Activated B cell treated with CpG ODN at 0.5 μM for 24 hours (primary cell): ENCODE results near the gene PDE6D. TPM values are rescaled to one million over a fixed set of nuclear protein-coding genes. Genes with fewer than 3 reads are reported as not detected.

ENCODE experiments used
- ATAC-seq: fragments of 200-7000 bp; cut with Tn5 transposase; one replicate; pipeline ENCODE4 v1.10.0; 2021; ENCODE audit warnings: low read depth, mild to moderate bottlenecking, moderate library complexity
- CTCF ChIA-PET: fragments of 350-600 bp; sonication (Branson Sonifier 250); formaldehyde crosslinking; loops from one replicate; lab custom pipeline; 2021; ENCODE audit warnings: antibody characterized with exemption; lab: Charles Lee
- POLR2A ChIA-PET: fragments of 350-600 bp; sonication (Branson Sonifier 250); formaldehyde crosslinking; loops from one replicate; lab custom pipeline; 2021; ENCODE audit warnings: antibody characterized with exemption; lab: Charles Lee
- DNase-seq: peaks from one replicate; pipeline ENCODE4 v3.0.0; 2022
- H3K27ac Mint-ChIP-seq: one replicate; pipeline ENCODE4 v1.8.0; 2020; ENCODE audit warnings: mixed read lengths
- H3K27me3 Mint-ChIP-seq: one replicate; pipeline ENCODE4 v1.8.0; 2021; ENCODE audit warnings: mixed read lengths
- H3K36me3 Mint-ChIP-seq: one replicate; pipeline ENCODE4 v1.8.0; 2021; ENCODE audit warnings: low read depth, mixed read lengths
- H3K4me1 Mint-ChIP-seq: one replicate; pipeline ENCODE4 v1.8.0; 2021; ENCODE audit warnings: mixed read lengths
- H3K4me3 Mint-ChIP-seq: one replicate; pipeline ENCODE4 v1.8.0; 2020; ENCODE audit warnings: mild to moderate bottlenecking, mixed read lengths
- H3K9me3 Mint-ChIP-seq: one replicate; pipeline ENCODE4 v1.8.0; 2020; ENCODE audit warnings: mixed read lengths
- intact Hi-C: fragments of 100-400 bp; cut with micrococcal nuclease; formaldehyde crosslinking; loops from one replicate; pipeline ENCODE4 v1.15.1; 2024
- total RNA-seq: library from RNA; stranded (reverse); gene quantifications from 2 replicates; pipeline ENCODE4 v1.2.3, GENCODE V29; 2022
- TF ChIP-seq, protein P1 (sequence below): fragments of 200-600 bp; IDR thresholded peaks from one replicate; pipeline ENCODE4 v1.8.0; 2022; ENCODE audit warnings: antibody characterized with exemption, mild to moderate bottlenecking

PDE6D gene
- total RNA-seq, 1 donor from 2014 or later: 41.3 TPM

DNA sequence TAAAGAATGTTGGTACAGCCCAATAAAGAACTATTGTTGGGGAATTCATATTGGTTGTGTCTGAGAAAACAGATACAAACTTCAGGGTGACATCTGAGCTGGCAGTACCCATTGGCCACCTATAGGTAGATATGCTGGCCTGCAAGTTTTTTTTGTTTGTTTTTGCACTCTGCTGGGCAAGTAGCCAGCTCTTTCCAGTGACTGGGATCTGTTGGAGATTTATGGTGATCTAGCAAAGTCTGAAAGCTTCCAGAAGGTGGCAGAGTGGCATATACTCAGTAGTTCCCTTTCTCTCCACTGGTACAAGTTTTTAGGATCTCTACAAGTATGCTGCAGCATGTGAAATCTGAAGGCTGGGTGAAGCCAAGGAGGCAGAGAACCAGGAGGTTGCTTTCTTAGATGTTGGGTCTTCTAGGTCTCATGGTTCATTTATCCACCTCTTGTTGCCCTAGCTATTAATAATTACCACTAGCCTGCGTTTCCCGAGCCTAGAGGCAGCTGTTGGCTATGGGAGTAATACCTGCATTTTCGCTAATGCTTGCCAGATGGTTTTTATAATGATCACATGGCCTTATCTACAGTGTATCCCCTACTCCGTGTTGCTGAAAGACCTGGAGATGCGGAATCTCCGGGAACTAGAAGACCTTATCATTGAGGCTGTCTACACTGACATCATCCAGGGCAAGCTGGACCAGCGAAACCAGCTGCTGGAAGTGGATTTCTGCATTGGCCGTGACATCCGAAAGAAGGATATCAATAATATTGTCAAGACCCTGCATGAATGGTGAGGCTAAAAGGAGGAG is 14.6 kb upstream of the PDE6D start:
- peaks cover 83% of the 10 kb centered on the region for H3K36me3 Mint-ChIP-seq
- TF ChIP-seq, protein P1, sequence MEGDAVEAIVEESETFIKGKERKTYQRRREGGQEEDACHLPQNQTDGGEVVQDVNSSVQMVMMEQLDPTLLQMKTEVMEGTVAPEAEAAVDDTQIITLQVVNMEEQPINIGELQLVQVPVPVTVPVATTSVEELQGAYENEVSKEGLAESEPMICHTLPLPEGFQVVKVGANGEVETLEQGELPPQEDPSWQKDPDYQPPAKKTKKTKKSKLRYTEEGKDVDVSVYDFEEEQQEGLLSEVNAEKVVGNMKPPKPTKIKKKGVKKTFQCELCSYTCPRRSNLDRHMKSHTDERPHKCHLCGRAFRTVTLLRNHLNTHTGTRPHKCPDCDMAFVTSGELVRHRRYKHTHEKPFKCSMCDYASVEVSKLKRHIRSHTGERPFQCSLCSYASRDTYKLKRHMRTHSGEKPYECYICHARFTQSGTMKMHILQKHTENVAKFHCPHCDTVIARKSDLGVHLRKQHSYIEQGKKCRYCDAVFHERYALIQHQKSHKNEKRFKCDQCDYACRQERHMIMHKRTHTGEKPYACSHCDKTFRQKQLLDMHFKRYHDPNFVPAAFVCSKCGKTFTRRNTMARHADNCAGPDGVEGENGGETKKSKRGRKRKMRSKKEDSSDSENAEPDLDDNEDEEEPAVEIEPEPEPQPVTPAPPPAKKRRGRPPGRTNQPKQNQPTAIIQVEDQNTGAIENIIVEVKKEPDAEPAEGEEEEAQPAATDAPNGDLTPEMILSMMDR: no peak
- no peak overlapping the region for H3K27ac Mint-ChIP-seq
- H3K9me3 Mint-ChIP-seq: no peaks in the 10 kb centered on the region
- H3K4me1 Mint-ChIP-seq: peaks cover 1% of the 10 kb centered on the region
- intact Hi-C loops: no loop called here
- no peak for ATAC-seq
- H3K27me3 Mint-ChIP-seq: no peaks in the 10 kb centered on the region
- no peak for DNase-seq
- POLR2A ChIA-PET: no interaction called here
- CTCF ChIA-PET: no interaction called here
- no peak overlapping the region for H3K4me3 Mint-ChIP-seq

DNA sequence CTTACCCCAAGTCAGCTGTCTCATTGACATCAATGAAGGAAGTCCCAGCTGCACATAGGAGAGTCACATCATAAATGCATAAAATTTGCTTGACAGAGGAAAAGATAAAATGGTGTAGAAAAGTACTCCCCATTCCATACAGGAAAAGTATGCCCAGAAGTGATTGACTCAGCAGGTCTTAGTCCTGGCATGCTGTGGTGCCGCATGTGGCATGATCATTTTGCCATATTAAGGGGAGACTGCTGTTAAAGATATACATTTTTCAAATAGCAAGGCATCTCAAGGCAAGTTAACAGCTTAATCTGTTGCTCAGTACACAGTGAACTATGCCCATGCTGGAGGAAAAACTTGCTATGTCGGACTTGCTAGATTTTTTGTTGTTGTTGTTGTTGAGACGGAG is 13.3 kb upstream of the PDE6D start:
- POLR2A ChIA-PET: interaction anchor here (0.6 kb wide), 1 partner anchor 132 kb away, joined by 3 read pairs; no protein-coding TSS in a partner anchor
- no peak for ATAC-seq
- CTCF ChIA-PET: no interaction called here
- TF ChIP-seq, protein P1: no peak
- no peak overlapping the region for H3K27ac Mint-ChIP-seq
- intact Hi-C loops: no loop called here
- H3K36me3 Mint-ChIP-seq: peaks cover 82% of the 10 kb centered on the region
- peaks cover 1% of the 10 kb centered on the region for H3K4me1 Mint-ChIP-seq
- H3K27me3 Mint-ChIP-seq: no peaks in the 10 kb centered on the region
- no peak for DNase-seq
- H3K4me3 Mint-ChIP-seq: no peak overlapping the region
- no peaks in the 10 kb centered on the region for H3K9me3 Mint-ChIP-seq

DNA sequence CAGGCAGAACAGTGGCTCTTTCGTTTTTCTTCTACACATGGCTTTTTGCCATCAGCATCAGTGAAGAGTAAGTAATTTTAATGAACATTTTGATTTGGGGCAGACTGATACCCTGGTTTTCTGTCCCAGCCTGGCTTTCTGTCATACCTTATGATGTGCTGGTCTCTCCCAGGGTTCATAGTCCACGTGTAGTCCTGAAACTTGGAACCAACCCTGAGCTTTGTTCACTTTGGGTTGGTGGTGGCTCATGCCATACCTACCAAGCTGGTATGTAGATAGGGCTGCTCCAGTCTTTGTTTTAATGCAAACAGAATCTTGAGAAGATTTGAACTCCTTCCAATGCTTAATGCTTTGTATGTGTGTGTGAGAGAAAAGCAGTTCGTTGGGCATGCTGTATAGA is 10.0 kb upstream of the PDE6D start:
- intact Hi-C loops: no loop called here
- H3K27me3 Mint-ChIP-seq: no peaks in the 10 kb centered on the region
- H3K9me3 Mint-ChIP-seq: no peaks in the 10 kb centered on the region
- no peak overlapping the region for H3K27ac Mint-ChIP-seq
- ATAC-seq (no peak), DNase-seq (no peak)
- H3K36me3 Mint-ChIP-seq: peaks cover 66% of the 10 kb centered on the region
- H3K4me3 Mint-ChIP-seq: no peak overlapping the region
- TF ChIP-seq, protein P1: no peak
- peaks cover 20% of the 10 kb centered on the region for H3K4me1 Mint-ChIP-seq
- ChIA-PET CTCF (no interaction called here), POLR2A (no interaction called here)

DNA sequence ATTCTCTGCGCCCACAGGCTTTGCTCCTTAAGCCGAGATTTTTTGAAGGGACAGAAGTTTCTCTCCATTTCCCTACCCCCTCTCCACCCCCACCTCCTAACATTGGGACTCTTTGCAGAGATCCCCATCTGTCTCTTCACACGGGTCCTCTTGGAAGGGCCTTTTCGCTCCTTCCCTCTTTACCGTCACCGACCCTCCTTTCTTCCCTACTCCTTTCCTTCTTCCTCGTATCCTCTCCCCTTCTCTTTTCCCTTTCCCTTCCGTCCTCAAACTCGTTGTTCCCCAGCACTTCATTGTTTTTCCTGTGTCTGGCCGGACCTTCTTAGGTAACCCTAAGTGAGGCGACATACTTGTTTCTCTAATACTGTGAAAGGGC is 5.8 kb upstream of the PDE6D start:
- Mint-ChIP-seq H3K9me3 (no peaks in the 10 kb centered on the region), H3K27me3 (no peaks in the 10 kb centered on the region), H3K4me1 (peaks cover 50% of the 10 kb centered on the region), H3K27ac (peak overlapping the region; percentile 75), H3K36me3 (peaks cover 33% of the 10 kb centered on the region), H3K4me3 (peak overlapping the region; percentile 92)
- intact Hi-C loops: loop anchor here (1.0 to 10.0 kb wide), 4 partner anchors 70 to 732 kb away; partner anchors contain the start of gene PSMD1
- TF ChIP-seq, protein P1: no peak
- CTCF ChIA-PET: no interaction called here
- DNase-seq (no peak), ATAC-seq (no peak)
- POLR2A ChIA-PET: interaction anchor here (1.4 to 2.6 kb wide), 5 partner anchors 70 to 182 kb away, joined by 3 to 13 read pairs (median 9); partner anchors contain the start of gene PTMA
